ENCODE results near the gene RETN.
"Not testable (repeated sequence)": the region's sequence is repeated elsewhere in the genome, so short reads cannot be mapped to it uniquely, and the experiment has no call there.

RETN gene

GRCh38 chr19:7637374-7638256 is 31.2 kb upstream of the RETN start:
- peak overlapping the region; percentile 83 for H3K27ac ChIP-seq
- TF ChIP-seq Cebpa-rat (IDR thresholded peaks at IDR 0.05) = no peak
- H3K9me3 ChIP-seq = no peaks in the 10 kb centered on the region
- peak overlapping the region; percentile 80 for H3K4me3 ChIP-seq
- H4K20me1 ChIP-seq = peaks cover 15% of the 10 kb centered on the region; the same call in 1 of the 2 replicates
- H3K36me3 ChIP-seq = peaks cover 37% of the 10 kb centered on the region
- peaks cover 53% of the 10 kb centered on the region for H3K4me1 ChIP-seq
- H3K9ac ChIP-seq = peak overlapping the region; percentile 89
- peak overlapping the region; percentile 97 for H3K4me2 ChIP-seq
- H3K27me3 ChIP-seq = no peaks in the 10 kb centered on the region

- Histone ChIP-seq H3K27ac (no peak overlapping the region), H4K20me1 (peaks cover 15% of the 10 kb centered on the region; the same call in 1 of the 2 replicates), H3K4me1 (peaks cover 44% of the 10 kb centered on the region), H3K4me2 (no peak overlapping the region), H3K27me3 (no peaks in the 10 kb centered on the region), H3K36me3 (peaks cover 37% of the 10 kb centered on the region; the same call in 1 of the 2 replicates), H3K4me3 (no peak overlapping the region), H3K9me3 (no peaks in the 10 kb centered on the region), H3K9ac (no peak overlapping the region)
- no peak for TF ChIP-seq Cebpa-rat (IDR thresholded peaks at IDR 0.05)
Measured at GRCh38 chr19:7638802-7639465, 29.9 kb upstream of the RETN start.

- no peak for TF ChIP-seq Cebpa-rat (IDR thresholded peaks at IDR 0.05)
- H3K36me3 ChIP-seq = peaks cover 47% of the 10 kb centered on the region
- H3K9ac ChIP-seq = no peak overlapping the region
- no peak overlapping the region for H3K4me2 ChIP-seq
- no peaks in the 10 kb centered on the region for H3K27me3 ChIP-seq
- no peaks in the 10 kb centered on the region for H3K9me3 ChIP-seq
- peaks cover 34% of the 10 kb centered on the region for H3K4me1 ChIP-seq
- peaks cover 15% of the 10 kb centered on the region; the same call in 1 of the 2 replicates for H4K20me1 ChIP-seq
- no peak overlapping the region for H3K4me3 ChIP-seq
- no peak overlapping the region for H3K27ac ChIP-seq
Measured at GRCh38 chr19:7639863-7640348, 28.9 kb upstream of the RETN start.

- H3K4me1 ChIP-seq = peaks cover 25% of the 10 kb centered on the region
- no peaks in the 10 kb centered on the region for H3K27me3 ChIP-seq
- no peak overlapping the region for H3K4me2 ChIP-seq
- peaks cover 15% of the 10 kb centered on the region; the same call in 1 of the 2 replicates for H4K20me1 ChIP-seq
- no peak overlapping the region for H3K4me3 ChIP-seq
- H3K9me3 ChIP-seq = no peaks in the 10 kb centered on the region
- no peak overlapping the region for H3K27ac ChIP-seq
- peaks cover 54% of the 10 kb centered on the region for H3K36me3 ChIP-seq
- TF ChIP-seq Cebpa-rat (IDR thresholded peaks at IDR 0.05) = no peak
- H3K9ac ChIP-seq = no peak overlapping the region
Measured at GRCh38 chr19:7640803-7641202, 28.0 kb upstream of the RETN start.

- Histone ChIP-seq H3K9me3 (no peaks in the 10 kb centered on the region), H3K9ac (no peak overlapping the region), H3K27ac (no peak overlapping the region), H3K4me3 (no peak overlapping the region), H3K4me1 (peaks cover 17% of the 10 kb centered on the region), H3K36me3 (peaks cover 61% of the 10 kb centered on the region), H3K27me3 (no peaks in the 10 kb centered on the region), H3K4me2 (no peak overlapping the region), H4K20me1 (peaks cover 15% of the 10 kb centered on the region; the same call in 1 of the 2 replicates)
- no peak for TF ChIP-seq Cebpa-rat (IDR thresholded peaks at IDR 0.05)
Measured at GRCh38 chr19:7641290-7642276, 27.3 kb upstream of the RETN start.

- Histone ChIP-seq H3K9ac (no peak overlapping the region), H3K27me3 (no peaks in the 10 kb centered on the region), H3K36me3 (peaks cover 70% of the 10 kb centered on the region), H3K4me1 (peaks cover 14% of the 10 kb centered on the region), H4K20me1 (peaks cover 15% of the 10 kb centered on the region; the same call in 1 of the 2 replicates), H3K9me3 (no peaks in the 10 kb centered on the region), H3K27ac (no peak overlapping the region), H3K4me2 (no peak overlapping the region), H3K4me3 (no peak overlapping the region)
- TF ChIP-seq Cebpa-rat (IDR thresholded peaks at IDR 0.05) = no peak
Measured at GRCh38 chr19:7642295-7643030, 26.4 kb upstream of the RETN start.

GRCh38 chr19:7643031-7643415 is 25.8 kb upstream of the RETN start:
- no peak overlapping the region for H3K9ac ChIP-seq
- TF ChIP-seq Cebpa-rat (IDR thresholded peaks at IDR 0.05) = no peak
- H3K36me3 ChIP-seq = peaks cover 75% of the 10 kb centered on the region
- peaks cover 8% of the 10 kb centered on the region for H3K4me1 ChIP-seq
- no peak overlapping the region for H3K4me2 ChIP-seq
- no peak overlapping the region for H3K4me3 ChIP-seq
- H3K27me3 ChIP-seq = no peaks in the 10 kb centered on the region
- peaks cover 15% of the 10 kb centered on the region; the same call in 1 of the 2 replicates for H4K20me1 ChIP-seq
- no peak overlapping the region for H3K27ac ChIP-seq
- no peaks in the 10 kb centered on the region for H3K9me3 ChIP-seq

GRCh38 chr19:7643629-7644549 is 25.0 kb upstream of the RETN start:
- not testable (repeated sequence) for H3K4me2 ChIP-seq, H3K9me3 ChIP-seq, H3K4me3 ChIP-seq, H3K4me1 ChIP-seq, H3K27ac ChIP-seq, H3K27me3 ChIP-seq, H3K9ac ChIP-seq
- peaks cover 12% of the 10 kb centered on the region; the same call in 1 of the 2 replicates for H4K20me1 ChIP-seq
- peaks cover 78% of the 10 kb centered on the region for H3K36me3 ChIP-seq

All from BLaER1 (cell line).